ENCODE measurements around the gene IL12RB2. TPM values are rescaled to one million over a fixed set of nuclear protein-coding genes. Genes with fewer than 3 reads are reported as not detected.

IL12RB2 gene
- total and polyA plus RNA-seq, 2 of the 13 experiments (the other 11 are each of a cell fraction or from before 2014, with no cell fraction given), result not detected

- TF ChIP-seq LRRFIP1 (CRISPR knock-in tag; conservative IDR thresholded peaks at IDR 0.05) (no peak), AGO2 (optimal IDR thresholded peaks at IDR 0.05; ENCODE audit: low read depth, low read length) (no peak), ZNF660 (CRISPR knock-in tag; IDR thresholded peaks at IDR 0.05; ENCODE audit: borderline replicate concordance, low read depth) (no peak), KLF12 (CRISPR knock-in tag; IDR thresholded peaks at IDR 0.05; ENCODE audit: borderline replicate concordance) (no peak), ZNF317 (CRISPR knock-in tag; IDR thresholded peaks at IDR 0.05) (no peak)
- TF ChIP-seq, protein P1, sequence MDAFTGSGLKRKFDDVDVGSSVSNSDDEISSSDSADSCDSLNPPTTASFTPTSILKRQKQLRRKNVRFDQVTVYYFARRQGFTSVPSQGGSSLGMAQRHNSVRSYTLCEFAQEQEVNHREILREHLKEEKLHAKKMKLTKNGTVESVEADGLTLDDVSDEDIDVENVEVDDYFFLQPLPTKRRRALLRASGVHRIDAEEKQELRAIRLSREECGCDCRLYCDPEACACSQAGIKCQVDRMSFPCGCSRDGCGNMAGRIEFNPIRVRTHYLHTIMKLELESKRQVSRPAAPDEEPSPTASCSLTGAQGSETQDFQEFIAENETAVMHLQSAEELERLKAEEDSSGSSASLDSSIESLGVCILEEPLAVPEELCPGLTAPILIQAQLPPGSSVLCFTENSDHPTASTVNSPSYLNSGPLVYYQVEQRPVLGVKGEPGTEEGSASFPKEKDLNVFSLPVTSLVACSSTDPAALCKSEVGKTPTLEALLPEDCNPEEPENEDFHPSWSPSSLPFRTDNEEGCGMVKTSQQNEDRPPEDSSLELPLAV (CRISPR knock-in tag; conservative IDR thresholded peaks at IDR 0.05; ENCODE audit: low read depth), result no peak
Measured at GRCh38 chr1:67372136-67372535, 64.5 kb downstream of the IL12RB2 start (continued).

DNA sequence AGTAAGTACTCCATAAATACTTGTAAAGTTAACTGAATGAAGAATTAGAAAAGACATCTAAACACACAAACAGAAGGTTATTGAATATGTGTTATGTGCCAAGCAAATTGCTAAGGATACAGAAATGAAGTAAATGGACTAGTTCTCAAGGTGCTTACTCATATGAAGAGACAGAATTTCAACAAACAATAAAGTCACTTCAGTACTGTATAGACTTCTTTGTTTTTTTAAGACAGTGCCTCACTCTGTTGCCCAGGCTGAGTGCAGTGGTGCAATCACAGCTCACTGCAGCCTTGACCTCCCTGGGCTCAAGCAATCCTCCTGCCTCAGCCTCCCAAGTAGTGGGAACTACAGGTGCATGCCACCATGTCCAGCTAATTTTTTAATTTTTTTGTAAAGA lies 65.2 kb downstream of the IL12RB2 start:
- Histone ChIP-seq H3K4me2 (ENCODE audit: low read depth, low read length) (no peak overlapping the region), H3K9ac (ENCODE audit: insufficient read depth, low read depth, low read length) (no peak overlapping the region), H3K27me3 (ENCODE audit: control insufficient read depth in 1 of 2, insufficient read depth in 2 of 2, low read length in 2 of 2) (no peaks in the 10 kb centered on the region), H4K20me1 (ENCODE audit: insufficient read depth, low read length) (no peaks in the 10 kb centered on the region), H2AFZ (ENCODE audit: low read length) (no peak overlapping the region), H3K27ac (ENCODE audit: extremely low read length, insufficient read depth, low read length) (no peak overlapping the region), H3K4me1 (ENCODE audit: insufficient read depth, low read length) (peaks cover 6% of the 10 kb centered on the region), H3K9me3 (ENCODE audit: low read length) (no peaks in the 10 kb centered on the region), H3K4me3 (replicated peaks in 1 of 3; ENCODE audit: insufficient read depth in 1 of 3, low read depth in 2 of 3, low read length in 3 of 3) (no peak overlapping the region), H3K36me3 (replicated peaks in 1 of 2; ENCODE audit: control insufficient read depth in 1 of 2, insufficient read depth in 2 of 2, low read length in 2 of 2) (no peaks in the 10 kb centered on the region), H3K79me2 (ENCODE audit: insufficient read depth, low read length) (no peaks in the 10 kb centered on the region)
- POLR2A ChIA-PET, result no interaction called here
- no TSS peak for BruUV-seq (replicated peaks)
- DNase-seq (ENCODE audit: low spot score), result no peak
- CTCF ChIA-PET (ENCODE audit: low intra/inter-chr PET ratio, low total read pairs), result no interaction called here
- in situ Hi-C loops (cut with HindIII; ENCODE audit: extremely low pct_ligation_motif_present, low pct_unique_long_range_greater_than_20kb) (no loop called here), intact Hi-C loops (cut with micrococcal nuclease; ENCODE audit: unreplicated experiment) (no loop called here)
- no peak for FAIRE-seq
- ATAC-seq, result no peak
- TF ChIP-seq AGO2 (optimal IDR thresholded peaks at IDR 0.05; ENCODE audit: low read depth, low read length) (no peak), ZSCAN25 (CRISPR knock-in tag; IDR thresholded peaks at IDR 0.05) (no peak), TP53 (CRISPR knock-in tag; conservative IDR thresholded peaks at IDR 0.05) (no peak), RXRB (CRISPR knock-in tag; IDR thresholded peaks at IDR 0.05; ENCODE audit: borderline replicate concordance) (no peak), ZNF773 (CRISPR knock-in tag; IDR thresholded peaks at IDR 0.05; ENCODE audit: borderline replicate concordance) (no peak), LRRFIP1 (CRISPR knock-in tag; conservative IDR thresholded peaks at IDR 0.05) (no peak), ZNF446 (CRISPR knock-in tag; IDR thresholded peaks at IDR 0.05) (no peak)
- TF ChIP-seq, protein P2, sequence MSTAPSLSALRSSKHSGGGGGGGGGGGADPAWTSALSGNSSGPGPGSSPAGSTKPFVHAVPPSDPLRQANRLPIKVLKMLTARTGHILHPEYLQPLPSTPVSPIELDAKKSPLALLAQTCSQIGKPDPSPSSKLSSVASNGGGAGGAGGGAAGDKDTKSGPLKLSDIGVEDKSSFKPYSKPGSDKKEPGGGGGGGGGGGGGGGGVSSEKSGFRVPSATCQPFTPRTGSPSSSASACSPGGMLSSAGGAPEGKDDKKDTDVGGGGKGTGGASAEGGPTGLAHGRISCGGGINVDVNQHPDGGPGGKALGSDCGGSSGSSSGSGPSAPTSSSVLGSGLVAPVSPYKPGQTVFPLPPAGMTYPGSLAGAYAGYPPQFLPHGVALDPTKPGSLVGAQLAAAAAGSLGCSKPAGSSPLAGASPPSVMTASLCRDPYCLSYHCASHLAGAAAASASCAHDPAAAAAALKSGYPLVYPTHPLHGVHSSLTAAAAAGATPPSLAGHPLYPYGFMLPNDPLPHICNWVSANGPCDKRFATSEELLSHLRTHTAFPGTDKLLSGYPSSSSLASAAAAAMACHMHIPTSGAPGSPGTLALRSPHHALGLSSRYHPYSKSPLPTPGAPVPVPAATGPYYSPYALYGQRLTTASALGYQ (CRISPR knock-in tag; IDR thresholded peaks at IDR 0.05), result no peak
- TF ChIP-seq, protein P3, sequence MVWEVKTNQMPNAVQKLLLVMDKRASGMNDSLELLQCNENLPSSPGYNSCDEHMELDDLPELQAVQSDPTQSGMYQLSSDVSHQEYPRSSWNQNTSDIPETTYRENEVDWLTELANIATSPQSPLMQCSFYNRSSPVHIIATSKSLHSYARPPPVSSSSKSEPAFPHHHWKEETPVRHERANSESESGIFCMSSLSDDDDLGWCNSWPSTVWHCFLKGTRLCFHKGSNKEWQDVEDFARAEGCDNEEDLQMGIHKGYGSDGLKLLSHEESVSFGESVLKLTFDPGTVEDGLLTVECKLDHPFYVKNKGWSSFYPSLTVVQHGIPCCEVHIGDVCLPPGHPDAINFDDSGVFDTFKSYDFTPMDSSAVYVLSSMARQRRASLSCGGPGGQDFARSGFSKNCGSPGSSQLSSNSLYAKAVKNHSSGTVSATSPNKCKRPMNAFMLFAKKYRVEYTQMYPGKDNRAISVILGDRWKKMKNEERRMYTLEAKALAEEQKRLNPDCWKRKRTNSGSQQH (CRISPR knock-in tag; IDR thresholded peaks at IDR 0.05; ENCODE audit: low read depth), result no peak
